ENCODE measurements around the gene FAM117B.

GRCh38 chr2:202682274-202682673, 47.5 kb downstream of the FAM117B start:
- TF ChIP-seq POLR2AphosphoS5 (IDR thresholded peaks at IDR 0.05; ENCODE audit: low read depth, low read length) (no peak), TAF1 (IDR thresholded peaks at IDR 0.05; ENCODE audit: borderline replicate concordance, low read depth, low read length) (no peak)
